Suprapubic skin (tissue), 4 donors: ENCODE measurements around the gene GPC5. TPM values are rescaled to one million over a fixed set of nuclear protein-coding genes. Genes with fewer than 3 reads are reported as not detected.
"Not testable (repeated sequence)": the region's sequence is repeated elsewhere in the genome, so short reads cannot be mapped to it uniquely, and the experiment has no call there.

Experiments
- DNase-seq, 2 donors: peaks; one replicate each; pipeline ENCODE4 v3.0.0-alpha.2; 2019; ENCODE audit warnings: low spot score in 2 of 2
- H3K27ac ChIP-seq: fragments of 200-600 bp; sonication (generic); one replicate; pipeline ENCODE4 v1.5.1; 2019
- H3K27me3 ChIP-seq: fragments of 200-600 bp; sonication (generic); one replicate; pipeline ENCODE4 v1.5.1; 2019
- H3K36me3 ChIP-seq: fragments of 200-600 bp; sonication (generic); one replicate; pipeline ENCODE4 v1.5.1; 2019
- H3K4me1 ChIP-seq: fragments of 200-600 bp; sonication (generic); one replicate; pipeline ENCODE4 v1.5.1; 2019
- H3K4me3 ChIP-seq: fragments of 200-600 bp; sonication (generic); one replicate; pipeline ENCODE4 v1.5.1; 2019; ENCODE audit warnings: mild to moderate bottlenecking
- H3K9me3 ChIP-seq: fragments of 200-600 bp; sonication (generic); one replicate; pipeline ENCODE4 v1.5.1; 2019
- CTCF ChIP-seq, 2 donors: fragments of 200-600 bp in 1 of 2; fragments of 450-650 bp in 1 of 2; sonication (generic) in 1 of 2; IDR thresholded peaks; one replicate each; pipeline ENCODE4 v1.5.1; 2016 to 2019; ENCODE audit warnings: antibody characterized with exemption in 2 of 2, mild to moderate bottlenecking in 1 of 2, moderate library complexity in 1 of 2
- EP300 ChIP-seq: sonication (generic); formaldehyde crosslinking; IDR thresholded peaks from one replicate; pipeline ENCODE4 v1.6.1; 2017; ENCODE audit warnings: antibody characterized with exemption
- POLR2A ChIP-seq, 2 donors: fragments of 450-650 bp; IDR thresholded peaks; one replicate each; pipeline ENCODE4 v1.6.1; 2017; ENCODE audit warnings: antibody characterized with exemption in 2 of 2, mild to moderate bottlenecking in 2 of 2, moderate library complexity in 2 of 2
- POLR2AphosphoS5 ChIP-seq, 3 donors: sonication (generic); formaldehyde crosslinking; IDR thresholded peaks; one replicate each; pipeline ENCODE4 v1.6.1; 2017; ENCODE audit warnings: antibody characterized with exemption in 3 of 3
- WGBS: methylation state at CpG from one replicate; pipeline ENCODE4 v1.1.5; 2018; 5-methylcytosine and 5-hydroxymethylcytosine counted together
- total RNA-seq, 4 donors: library from RNA; depleted of rRNA; stranded (reverse); fragments of >200 nt; gene quantifications; one replicate each; pipeline ENCODE4 v1.1.0, GENCODE V29; 2016

Gene GPC5
- total RNA-seq, 4 donors from 2014 or later, result 0.55 TPM; not detected in 3

GRCh38 chr13:91792054-91792453 lies 393.6 kb downstream of the GPC5 start:
- no peaks in the 10 kb centered on the region for H3K9me3 ChIP-seq
- no peak overlapping the region for H3K27ac ChIP-seq
- H3K27me3 ChIP-seq, result no peaks in the 10 kb centered on the region
- H3K4me1 ChIP-seq, result no peaks in the 10 kb centered on the region
- no peak for DNase-seq
- no peaks in the 10 kb centered on the region for H3K36me3 ChIP-seq
- no peak overlapping the region for H3K4me3 ChIP-seq
- TF ChIP-seq POLR2A (IDR thresholded peaks at IDR 0.05) (no peak), CTCF (IDR thresholded peaks at IDR 0.05) (no peak), EP300 (no peak), POLR2AphosphoS5 (IDR thresholded peaks at IDR 0.05) (no peak)
- 92% methylated on average over 1 of the region's 1 CpG for WGBS

GRCh38 chr13:91797567-91797966 lies 399.1 kb downstream of the GPC5 start:
- DNase-seq, result no peak
- Histone ChIP-seq H3K27me3 (no peaks in the 10 kb centered on the region), H3K27ac (no peak overlapping the region), H3K36me3 (no peaks in the 10 kb centered on the region), H3K4me1 (no peaks in the 10 kb centered on the region), H3K4me3 (no peak overlapping the region), H3K9me3 (no peaks in the 10 kb centered on the region)
- 68% methylated on average over 11 of the region's 11 CpGs for WGBS
- TF ChIP-seq CTCF (IDR thresholded peaks at IDR 0.05) (no peak), POLR2A (IDR thresholded peaks at IDR 0.05) (no peak), POLR2AphosphoS5 (IDR thresholded peaks at IDR 0.05) (no peak), EP300 (no peak)

- WGBS, result 93% methylated on average over 3 of the region's 3 CpGs
- not testable (repeated sequence) for H3K36me3 ChIP-seq, H3K27ac ChIP-seq, H3K4me1 ChIP-seq, H3K4me3 ChIP-seq, H3K27me3 ChIP-seq, DNase-seq, H3K9me3 ChIP-seq
These were observed 399.9 kb downstream of the GPC5 start for GRCh38 chr13:91798338-91798737.

- not testable (repeated sequence) for DNase-seq, H3K36me3 ChIP-seq, H3K4me3 ChIP-seq, H3K9me3 ChIP-seq, H3K4me1 ChIP-seq, H3K27me3 ChIP-seq, H3K27ac ChIP-seq
- WGBS, result 67% methylated on average over 3 of the region's 3 CpGs
These were observed 403.4 kb downstream of the GPC5 start for GRCh38 chr13:91801772-91802171.

- Histone ChIP-seq H3K9me3 (no peaks in the 10 kb centered on the region), H3K36me3 (no peaks in the 10 kb centered on the region), H3K27ac (no peak overlapping the region), H3K4me3 (no peak overlapping the region), H3K27me3 (no peaks in the 10 kb centered on the region), H3K4me1 (no peaks in the 10 kb centered on the region)
- no peak for DNase-seq
- TF ChIP-seq EP300, result no peak
- no peak for TF ChIP-seq POLR2A (IDR thresholded peaks at IDR 0.05)
- TF ChIP-seq CTCF (IDR thresholded peaks at IDR 0.05), result no peak
These were observed 404.5 kb downstream of the GPC5 start for GRCh38 chr13:91802957-91803356.

GRCh38 chr13:91804724-91805123 lies 406.3 kb downstream of the GPC5 start:
- WGBS, result 73% methylated on average over 1 of the region's 1 CpG
- H3K4me1 ChIP-seq, result no peaks in the 10 kb centered on the region
- no peak overlapping the region for H3K4me3 ChIP-seq
- H3K36me3 ChIP-seq, result no peaks in the 10 kb centered on the region
- H3K9me3 ChIP-seq, result no peaks in the 10 kb centered on the region
- no peaks in the 10 kb centered on the region for H3K27me3 ChIP-seq
- no peak for TF ChIP-seq EP300
- TF ChIP-seq POLR2AphosphoS5 (IDR thresholded peaks at IDR 0.05), result no peak
- no peak for TF ChIP-seq CTCF (IDR thresholded peaks at IDR 0.05)
- no peak for TF ChIP-seq POLR2A (IDR thresholded peaks at IDR 0.05)
- no peak overlapping the region for H3K27ac ChIP-seq
- no peak for DNase-seq
